ENCODE data around the gene CFAP70.
"Not testable (repeated sequence)": the region's sequence is repeated elsewhere in the genome, so short reads cannot be mapped to it uniquely, and the experiment has no call there.

CFAP70 gene

GRCh38 chr10:73358331-73359279 is at the start of gene CFAP70:
Gene CFAP70, minus strand, starts transcription at chr10:73358864. Its CDS starts 4,068 bp downstream, at chr10:73354796.
- peak; percentile 91 for DNase-seq (ENCODE audit: low spot score)

- DNase-seq (ENCODE audit: low spot score) = no peak
Observed at GRCh38 chr10:73408061-73408460, 49.4 kb upstream of the CFAP70 start.

- no peak for DNase-seq (ENCODE audit: low spot score)
Observed at GRCh38 chr10:73407495-73407894, 48.8 kb upstream of the CFAP70 start.

GRCh38 chr10:73406846-73407245 is 48.2 kb upstream of the CFAP70 start:
- DNase-seq (ENCODE audit: low spot score) = no peak

GRCh38 chr10:73405556-73405955 is 46.9 kb upstream of the CFAP70 start:
- DNase-seq (ENCODE audit: low spot score) = no peak

GRCh38 chr10:73404690-73405089 is 46.0 kb upstream of the CFAP70 start:
- DNase-seq (ENCODE audit: low spot score) = no peak

GRCh38 chr10:73401636-73402035 is 43.0 kb upstream of the CFAP70 start:
- no peak for DNase-seq (ENCODE audit: low spot score)

- no peak for DNase-seq (ENCODE audit: low spot score)
Observed at GRCh38 chr10:73399063-73399462, 40.4 kb upstream of the CFAP70 start.

GRCh38 chr10:73398024-73398423 is 39.4 kb upstream of the CFAP70 start:
- no peak for DNase-seq (ENCODE audit: low spot score)

GRCh38 chr10:73394325-73394724 is 35.7 kb upstream of the CFAP70 start:
- DNase-seq (ENCODE audit: low spot score) = not testable (repeated sequence)

GRCh38 chr10:73388228-73388627 is 29.6 kb upstream of the CFAP70 start:
- no peak for DNase-seq (ENCODE audit: low spot score)

GRCh38 chr10:73386583-73386982 is 27.9 kb upstream of the CFAP70 start:
- DNase-seq (ENCODE audit: low spot score) = no peak

- no peak for DNase-seq (ENCODE audit: low spot score)
Observed at GRCh38 chr10:73379064-73379748, 20.5 kb upstream of the CFAP70 start.

GRCh38 chr10:73376679-73377078 is 18.0 kb upstream of the CFAP70 start:
- DNase-seq (ENCODE audit: low spot score) = no peak

- peak; percentile 98 for DNase-seq (ENCODE audit: low spot score)
Observed at GRCh38 chr10:73368238-73368637, 9.6 kb upstream of the CFAP70 start.

GRCh38 chr10:73366381-73367298 is 8.0 kb upstream of the CFAP70 start:
- DNase-seq (ENCODE audit: low spot score) = no peak

- DNase-seq (ENCODE audit: low spot score) = no peak
Observed at GRCh38 chr10:73364964-73365363, 6.3 kb upstream of the CFAP70 start.

GRCh38 chr10:73359492-73359891 is 828 bp upstream of the CFAP70 start:
- no peak for DNase-seq (ENCODE audit: low spot score)

GRCh38 chr10:73357821-73358220 is 843 bp downstream of the CFAP70 start:
- no peak for DNase-seq (ENCODE audit: low spot score)

GRCh38 chr10:73357166-73357565 is 1.5 kb downstream of the CFAP70 start:
- DNase-seq (ENCODE audit: low spot score) = no peak

- no peak for DNase-seq (ENCODE audit: low spot score)
Observed at GRCh38 chr10:73344269-73344668, 14.4 kb downstream of the CFAP70 start.

- no peak for DNase-seq (ENCODE audit: low spot score)
Observed at GRCh38 chr10:73340121-73340520, 18.5 kb downstream of the CFAP70 start.
